HG02943 (cell line): ENCODE data around the gene ARNT2.

ENCODE experiments used
- ATAC-seq: cut with Tn5 transposase; IDR thresholded peaks from one replicate; pipeline ENCODE4 v1.9.1; 2021; ENCODE audit warnings: mild to moderate bottlenecking, low read depth, moderate library complexity; ENCODE audit not compliant: unreplicated experiment

ARNT2 gene

DNA sequence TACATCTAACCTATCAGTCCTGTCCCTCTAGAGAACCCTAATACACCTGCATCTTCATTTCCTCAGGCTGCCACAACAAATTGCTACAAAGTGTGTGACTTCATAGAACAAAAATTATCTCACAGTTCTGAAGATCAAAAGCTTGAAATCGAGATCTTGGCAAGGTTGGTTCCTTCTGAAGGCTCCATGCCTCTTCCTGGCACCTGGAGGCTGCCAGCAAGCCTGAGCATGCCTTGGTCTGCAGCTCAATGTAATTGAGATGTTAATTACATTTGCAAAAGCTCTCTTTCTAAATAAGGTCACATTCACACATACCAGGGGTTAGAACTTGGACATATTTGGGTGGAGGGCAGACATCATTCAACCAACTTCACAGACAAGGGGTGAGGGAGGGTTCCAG, 204.5 kb downstream of the ARNT2 start:
- no peak for ATAC-seq

- ATAC-seq, result no peak
These were observed 204.9 kb downstream of the ARNT2 start for GRCh38 chr15:80609091-80609490.

- ATAC-seq, result no peak
These were observed 205.3 kb downstream of the ARNT2 start for GRCh38 chr15:80609512-80609946.

DNA sequence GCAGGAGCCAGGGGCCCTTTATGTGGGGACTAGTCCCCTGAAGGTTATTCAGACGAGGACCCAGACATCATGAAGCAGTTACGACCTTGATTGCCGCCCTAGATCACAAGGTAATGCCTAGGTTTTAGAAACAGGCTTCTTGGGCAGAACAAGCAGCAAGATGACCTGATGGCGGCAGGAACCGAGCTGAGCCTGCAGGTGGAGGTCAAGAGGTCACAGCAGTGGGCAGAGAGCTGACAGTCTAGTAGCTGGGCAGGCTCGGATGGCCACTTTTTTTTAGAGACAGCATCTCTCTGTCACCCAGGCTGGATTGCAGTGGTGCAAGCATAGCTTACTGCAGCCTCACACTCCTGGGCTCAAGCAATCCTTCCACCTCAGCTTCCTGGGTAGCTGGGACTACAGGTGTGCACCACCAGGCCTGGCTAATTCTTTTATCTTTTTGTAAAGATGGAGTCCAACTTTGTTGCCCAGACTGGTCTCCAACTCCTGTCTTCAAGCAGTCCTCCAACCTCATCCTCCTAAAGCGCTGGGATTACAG, 207.4 kb downstream of the ARNT2 start:
- ATAC-seq, result no peak

GRCh38 chr15:80612118-80612823, 208.1 kb downstream of the ARNT2 start:
- no peak for ATAC-seq

DNA sequence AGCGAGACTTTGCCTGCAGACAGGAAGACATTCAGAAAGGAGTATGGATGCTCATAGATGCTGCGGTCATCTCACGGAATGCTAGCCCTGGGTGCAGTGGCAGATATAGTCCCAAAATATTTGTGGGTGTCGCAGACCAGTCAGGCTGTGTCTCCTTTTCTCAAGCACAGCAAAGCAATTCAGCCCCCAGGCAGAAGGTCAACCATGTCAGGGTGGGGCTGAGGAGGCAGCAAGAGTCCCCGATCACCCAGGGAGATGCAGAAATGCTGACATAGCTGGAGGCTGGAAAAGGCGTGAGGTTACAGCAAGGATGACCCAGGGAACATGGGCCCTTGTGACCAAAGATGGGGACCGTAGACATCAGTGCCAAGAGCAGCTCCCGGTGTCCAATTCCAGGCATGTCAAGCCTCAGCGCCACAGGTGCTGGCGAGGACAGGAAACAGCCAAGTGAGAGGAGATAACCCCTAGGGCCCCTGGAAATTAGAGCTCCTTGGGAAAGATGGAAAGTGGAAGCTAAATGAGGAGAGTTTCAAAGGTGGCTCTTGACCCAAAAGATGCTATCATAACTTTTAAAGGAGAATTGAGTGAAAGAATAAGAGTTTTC, 209.7 kb downstream of the ARNT2 start:
- ATAC-seq, result no peak

- no peak for ATAC-seq
These were observed 210.7 kb downstream of the ARNT2 start for GRCh38 chr15:80614711-80615360.

GRCh38 chr15:80615361-80615736, 211.2 kb downstream of the ARNT2 start:
- ATAC-seq, result no peak

DNA sequence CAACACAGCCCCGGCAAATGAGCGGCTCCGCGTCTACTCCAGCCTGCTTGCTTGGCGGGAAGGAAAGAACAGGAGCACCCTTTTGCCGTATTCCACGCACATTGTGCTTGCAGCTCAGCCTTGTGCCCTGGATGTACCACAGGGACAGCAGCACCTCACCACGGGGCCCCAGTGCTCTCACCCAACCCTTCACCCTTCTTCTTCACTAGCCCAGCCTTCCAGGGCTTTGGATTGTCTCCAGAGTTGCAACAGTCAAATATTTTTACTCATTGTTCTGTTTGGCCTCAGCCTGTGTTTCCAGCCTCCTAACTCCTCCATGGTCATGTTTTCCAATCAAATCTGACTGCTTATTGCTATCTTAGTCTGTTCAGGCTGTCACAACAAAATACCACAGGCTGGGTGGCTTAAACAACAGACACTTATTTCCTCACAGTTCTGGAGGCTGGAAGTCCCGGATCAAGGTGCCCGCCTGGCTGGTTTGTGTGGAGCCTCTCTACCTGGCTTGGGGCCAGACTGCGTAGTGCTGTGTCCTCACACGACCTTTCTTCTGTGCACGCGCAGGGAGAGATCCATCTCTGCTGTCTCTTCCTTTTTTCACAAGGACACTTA, 211.7 kb downstream of the ARNT2 start:
- ATAC-seq, result no peak

- ATAC-seq, result no peak
These were observed 214.7 kb downstream of the ARNT2 start for GRCh38 chr15:80618685-80619400.

DNA sequence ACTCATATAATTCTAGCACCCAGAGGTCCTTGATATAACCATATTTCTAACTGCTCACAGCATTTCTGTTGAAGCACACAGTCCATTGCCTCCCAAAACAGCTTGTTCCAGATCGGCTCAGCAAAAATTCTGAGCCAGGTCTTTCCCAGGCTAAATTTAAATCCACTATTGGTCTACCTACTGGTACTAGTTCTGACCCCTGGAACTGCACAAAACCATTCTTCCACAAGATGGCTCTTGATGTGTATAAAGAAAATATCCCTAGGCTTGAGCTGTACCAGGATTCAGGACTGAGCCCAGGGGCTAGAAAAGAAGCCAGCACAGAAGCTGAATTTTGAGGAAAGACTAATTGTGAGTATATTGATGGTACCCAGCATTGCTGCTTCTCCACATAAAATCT, 215.5 kb downstream of the ARNT2 start:
- ATAC-seq, result no peak

DNA sequence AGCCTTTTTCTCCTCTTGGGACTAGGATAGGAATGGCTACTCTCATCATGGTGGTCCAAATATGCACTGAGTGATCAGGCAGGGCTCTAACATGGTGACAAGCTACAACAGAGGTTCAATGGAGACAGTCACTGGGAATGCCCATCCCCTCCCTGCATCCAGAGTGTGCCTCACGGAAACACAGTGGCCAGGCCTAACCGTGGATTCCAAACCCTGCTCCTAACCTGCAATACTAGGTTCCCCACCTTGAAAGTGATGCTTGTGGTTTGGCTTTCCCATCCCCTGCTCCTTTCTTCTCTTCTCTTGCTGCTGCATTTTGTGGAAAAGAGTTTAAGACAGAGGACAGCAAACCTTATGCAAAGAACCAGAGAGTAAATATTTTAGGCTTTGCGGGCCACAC, 216.0 kb downstream of the ARNT2 start:
- ATAC-seq, result no peak

GRCh38 chr15:80620931-80621330, 216.7 kb downstream of the ARNT2 start:
- no peak for ATAC-seq

- ATAC-seq, result no peak
These were observed 222.5 kb downstream of the ARNT2 start for GRCh38 chr15:80626643-80627120.

DNA sequence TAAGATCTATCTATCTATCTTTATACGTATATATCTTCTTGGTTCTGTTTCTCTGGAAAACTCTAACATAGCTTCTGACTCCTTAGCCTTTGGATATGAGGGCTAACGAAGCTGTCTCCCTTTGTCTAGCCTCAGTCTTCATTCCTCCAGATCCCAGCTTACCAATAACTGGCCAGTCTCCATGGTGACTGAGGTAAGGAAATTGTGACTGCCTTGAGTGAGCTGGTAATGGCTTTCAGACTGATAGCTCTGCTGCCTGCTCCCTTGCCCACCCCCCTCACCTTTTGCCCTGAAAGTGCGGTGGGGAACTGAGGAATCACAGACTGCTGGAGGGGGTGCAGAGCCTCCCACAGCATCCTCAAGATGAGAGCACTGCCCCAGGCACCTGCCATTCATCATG, 225.2 kb downstream of the ARNT2 start:
- no peak for ATAC-seq

DNA sequence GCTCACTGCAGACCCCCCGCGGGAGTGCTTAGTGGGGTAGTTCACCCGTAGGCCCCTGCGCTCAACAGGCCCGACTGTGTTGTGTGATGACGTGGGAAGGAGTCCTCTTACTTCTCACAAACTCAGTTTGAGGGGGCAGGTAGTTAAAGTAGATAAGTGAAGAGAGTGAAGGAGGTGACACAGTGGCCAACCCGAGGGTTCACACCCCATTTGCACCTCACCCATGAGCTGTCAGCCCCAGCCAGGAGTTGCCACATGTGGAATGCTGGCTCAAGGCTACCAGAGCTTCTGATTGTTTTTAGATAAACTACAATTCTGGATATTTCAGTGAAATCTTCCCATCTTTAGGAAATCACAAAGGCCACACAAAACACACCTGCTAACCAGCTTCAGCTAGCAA, 226.8 kb downstream of the ARNT2 start:
- no peak for ATAC-seq

- ATAC-seq, result no peak
These were observed 229.0 kb downstream of the ARNT2 start for GRCh38 chr15:80633221-80633620.

DNA sequence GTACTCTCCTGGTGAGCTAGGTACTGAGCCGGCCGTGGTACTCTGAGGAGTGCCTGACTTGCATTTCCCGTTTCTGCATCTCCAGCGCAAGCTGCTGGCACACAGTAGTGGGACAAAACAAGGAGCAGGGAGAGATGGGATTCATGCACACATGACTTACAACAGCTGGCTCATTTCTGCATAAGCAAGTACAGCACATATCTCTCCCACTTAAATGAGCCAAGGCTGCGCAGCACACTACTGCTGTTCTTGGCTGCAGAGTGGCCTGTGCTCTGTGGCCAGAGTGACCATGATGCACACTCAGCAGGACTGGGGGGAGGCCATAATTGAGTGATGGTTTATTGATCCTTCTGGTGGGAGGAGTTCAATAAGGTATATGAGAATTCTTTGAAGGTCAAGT, 231.8 kb downstream of the ARNT2 start:
- ATAC-seq, result no peak

DNA sequence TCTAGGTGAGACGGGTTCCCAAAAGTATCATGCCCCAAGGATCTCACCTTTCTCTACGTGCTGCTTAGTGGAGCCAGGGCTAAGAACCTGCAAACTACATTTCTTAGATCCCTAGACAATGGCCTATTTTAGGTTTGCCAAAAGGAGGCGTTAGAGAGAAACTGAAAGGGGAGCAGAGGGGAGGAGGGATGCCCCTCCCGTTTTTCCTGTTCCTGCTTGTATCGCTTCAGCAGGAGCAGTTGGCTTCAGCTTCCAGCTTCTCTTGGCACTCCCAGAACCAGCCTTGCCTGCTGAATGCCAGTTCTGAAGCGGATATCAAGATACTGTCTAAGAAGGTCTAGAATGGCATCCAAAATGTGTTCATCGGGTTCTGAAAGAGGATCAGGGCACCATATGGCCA, 232.5 kb downstream of the ARNT2 start:
- no peak for ATAC-seq

DNA sequence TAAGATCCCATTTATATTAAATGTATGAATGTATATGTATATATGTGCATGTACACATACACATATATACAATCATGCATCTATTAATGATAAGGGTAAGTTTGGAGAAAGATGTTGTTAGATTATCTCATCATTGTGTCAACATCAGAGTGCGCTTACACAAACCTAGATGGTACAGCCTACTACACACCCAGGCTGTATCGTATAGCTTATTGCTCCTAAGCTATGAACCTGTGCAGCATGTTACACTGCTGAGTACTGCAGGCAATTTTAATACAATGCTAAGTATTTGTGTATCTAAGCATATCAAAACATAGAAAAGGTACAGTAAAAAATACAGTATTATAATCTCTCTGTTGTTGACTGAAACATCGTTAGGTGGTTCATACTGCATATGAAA, 233.6 kb downstream of the ARNT2 start:
- ATAC-seq, result no peak
